ENCODE measurements around the gene LYPD6B. TPM values are rescaled to one million over a fixed set of nuclear protein-coding genes. Genes with fewer than 3 reads are reported as not detected.

The LYPD6B gene
- total and polyA plus RNA-seq, 2 donors from 2014 or later: 9.4 to 17.6 TPM

GRCh38 chr2:149134335-149134923 is 95.9 kb downstream of the LYPD6B start:
- no peak for TF ChIP-seq CTCF (IDR thresholded peaks at IDR 0.05; ENCODE audit: borderline replicate concordance, extremely low read depth, insufficient read depth)
- H3K4me3 ChIP-seq (ENCODE audit: low read length in 3 of 3): no peak overlapping the region
- no peak overlapping the region for H3K9ac ChIP-seq (ENCODE audit: low read length in 3 of 3)
- intact Hi-C loops (cut with DNase I): no loop called here
- H3K27ac ChIP-seq (ENCODE audit: low read depth in 2 of 2, low read length in 2 of 2): no peak overlapping the region
- FAIRE-seq: no peak
- H3K4me1 ChIP-seq (ENCODE audit: control insufficient read depth in 2 of 3, insufficient read depth in 2 of 3, low read depth in 1 of 3, low read length in 3 of 3): no peaks in the 10 kb centered on the region
- DNase-seq: no peak
- H3K9me3 ChIP-seq (ENCODE audit: control insufficient read depth in 2 of 3, insufficient read depth in 1 of 3, low read length in 3 of 3): no peaks in the 10 kb centered on the region
- H3K36me3 ChIP-seq (ENCODE audit: control insufficient read depth in 2 of 3, insufficient read depth in 3 of 3, low read length in 3 of 3): no peaks in the 10 kb centered on the region
- no peaks in the 10 kb centered on the region for H3K27me3 ChIP-seq (ENCODE audit: control insufficient read depth, insufficient read depth, low read length)

DNA sequence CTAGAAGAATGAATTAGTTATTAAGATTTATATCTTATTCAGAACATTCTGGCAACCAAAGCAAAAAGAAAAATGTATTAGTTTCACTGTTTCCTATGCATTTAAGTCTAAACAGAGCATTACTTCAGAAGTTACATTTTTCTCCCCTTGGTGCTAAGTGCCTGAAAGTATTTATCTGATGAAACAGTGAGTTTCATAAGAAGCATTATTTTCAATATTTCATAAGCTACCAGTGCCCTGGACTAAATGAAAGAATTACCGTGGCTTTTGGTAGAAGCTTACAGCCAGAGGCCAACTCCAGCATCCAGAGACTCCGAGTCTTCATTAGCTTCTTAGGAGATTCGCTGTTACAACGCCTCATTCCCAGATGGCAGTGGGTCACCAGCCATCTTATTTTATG is 97.6 kb downstream of the LYPD6B start:
- Histone ChIP-seq H3K4me1 (ENCODE audit: control insufficient read depth in 2 of 3, insufficient read depth in 2 of 3, low read depth in 1 of 3, low read length in 3 of 3) (peaks cover 0 to 2% (median 0%) of the 10 kb centered on the region in 3 donors), H3K9ac (ENCODE audit: low read length in 3 of 3) (no peak overlapping the region), H3K4me3 (ENCODE audit: low read length in 3 of 3) (no peak overlapping the region), H3K9me3 (ENCODE audit: control insufficient read depth in 2 of 3, insufficient read depth in 1 of 3, low read length in 3 of 3) (no peaks in the 10 kb centered on the region), H3K36me3 (ENCODE audit: control insufficient read depth in 2 of 3, insufficient read depth in 3 of 3, low read length in 3 of 3) (no peaks in the 10 kb centered on the region), H3K27me3 (ENCODE audit: control insufficient read depth, insufficient read depth, low read length) (no peaks in the 10 kb centered on the region), H3K27ac (ENCODE audit: low read depth in 2 of 2, low read length in 2 of 2) (no peak overlapping the region)
- FAIRE-seq (no peak), DNase-seq (no peak)
- intact Hi-C loops (cut with DNase I): no loop called here
- no peak for TF ChIP-seq CTCF (IDR thresholded peaks at IDR 0.05; ENCODE audit: borderline replicate concordance, extremely low read depth, insufficient read depth)

DNA sequence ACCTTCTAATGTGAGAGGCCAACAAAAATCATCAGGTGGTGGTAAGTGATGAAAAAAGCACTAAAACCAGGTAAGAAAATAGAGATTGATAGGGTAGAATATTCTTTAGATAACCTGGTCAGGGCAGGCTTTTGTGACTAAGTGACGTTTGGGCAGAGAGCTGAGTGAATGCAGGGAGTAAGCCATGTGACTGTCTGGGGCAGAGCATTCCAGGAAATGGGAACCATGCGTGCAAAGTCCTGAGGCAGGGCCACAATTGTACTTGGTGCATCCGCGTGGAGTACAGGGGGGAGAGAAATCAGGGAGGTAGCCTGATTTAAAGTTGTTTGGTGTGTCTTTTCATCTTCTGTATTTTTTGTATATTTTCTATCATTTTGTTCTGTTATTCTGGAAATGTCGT is 102.5 kb downstream of the LYPD6B start:
- Histone ChIP-seq H3K9ac (ENCODE audit: low read length in 3 of 3) (no peak overlapping the region), H3K36me3 (ENCODE audit: control insufficient read depth in 2 of 3, insufficient read depth in 3 of 3, low read length in 3 of 3) (no peaks in the 10 kb centered on the region), H3K27ac (ENCODE audit: low read depth in 2 of 2, low read length in 2 of 2) (no peak overlapping the region), H3K4me1 (ENCODE audit: control insufficient read depth in 2 of 3, insufficient read depth in 2 of 3, low read depth in 1 of 3, low read length in 3 of 3) (peaks cover 0 to 2% (median 0%) of the 10 kb centered on the region in 3 donors), H3K4me3 (ENCODE audit: low read length in 3 of 3) (no peak overlapping the region), H3K9me3 (ENCODE audit: control insufficient read depth in 2 of 3, insufficient read depth in 1 of 3, low read length in 3 of 3) (no peaks in the 10 kb centered on the region), H3K27me3 (ENCODE audit: control insufficient read depth, insufficient read depth, low read length) (no peaks in the 10 kb centered on the region)
- TF ChIP-seq CTCF (IDR thresholded peaks at IDR 0.05; ENCODE audit: borderline replicate concordance, extremely low read depth, insufficient read depth): no peak
- no peak for FAIRE-seq
- intact Hi-C loops (cut with DNase I): no loop called here
- DNase-seq: no peak

DNA sequence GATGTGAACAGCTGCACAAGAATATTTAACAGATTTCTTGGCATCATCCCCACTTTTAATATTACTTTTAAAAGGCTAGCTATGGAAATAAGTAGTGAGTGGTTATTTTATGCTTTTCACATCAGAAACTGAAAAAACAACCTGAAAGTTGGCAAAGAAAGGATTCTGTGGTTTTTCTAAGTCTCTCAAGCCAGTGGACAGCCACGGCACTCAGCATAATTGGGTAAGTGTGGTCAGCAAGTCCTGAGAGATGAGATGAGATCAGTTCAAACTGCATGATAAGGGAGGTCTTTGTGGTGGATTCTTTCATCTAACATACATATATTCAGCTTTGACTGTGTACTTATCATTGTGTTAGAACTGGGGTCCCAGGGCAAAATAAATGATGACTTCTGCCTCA is 105.2 kb downstream of the LYPD6B start:
- DNase-seq (no peak), FAIRE-seq (no peak)
- TF ChIP-seq CTCF (IDR thresholded peaks at IDR 0.05; ENCODE audit: borderline replicate concordance, extremely low read depth, insufficient read depth): no peak
- H3K27me3 ChIP-seq (ENCODE audit: control insufficient read depth, insufficient read depth, low read length): no peaks in the 10 kb centered on the region
- intact Hi-C loops (cut with DNase I): no loop called here
- H3K27ac ChIP-seq (ENCODE audit: low read depth in 2 of 2, low read length in 2 of 2): no peak overlapping the region
- no peak overlapping the region for H3K4me3 ChIP-seq (ENCODE audit: low read length in 3 of 3)
- no peak overlapping the region for H3K9ac ChIP-seq (ENCODE audit: low read length in 3 of 3)
- no peaks in the 10 kb centered on the region for H3K9me3 ChIP-seq (ENCODE audit: control insufficient read depth in 2 of 3, insufficient read depth in 1 of 3, low read length in 3 of 3)
- no peaks in the 10 kb centered on the region for H3K36me3 ChIP-seq (ENCODE audit: control insufficient read depth in 2 of 3, insufficient read depth in 3 of 3, low read length in 3 of 3)
- peaks cover 0 to 3% (median 0%) of the 10 kb centered on the region in 3 donors for H3K4me1 ChIP-seq (ENCODE audit: control insufficient read depth in 2 of 3, insufficient read depth in 2 of 3, low read depth in 1 of 3, low read length in 3 of 3)

Measured in kidney (tissue), 14 donors.